OCI-M1 (cell line): ENCODE data around the gene CERK.
"Not testable (repeated sequence)": the region's sequence is repeated elsewhere in the genome, so short reads cannot be mapped to it uniquely, and the experiment has no call there.

ENCODE experiments used
- DNase-seq: peaks from one replicate; lab custom pipeline; 2025; lab: John Stamatoyannopoulos, UW

CERK gene

GRCh38 chr22:46748908-46749675, 11.0 kb upstream of the CERK start:
- DNase-seq, result no peak

GRCh38 chr22:46748206-46748907, 10.3 kb upstream of the CERK start:
- no peak for DNase-seq

GRCh38 chr22:46747646-46748045, 9.6 kb upstream of the CERK start:
- no peak for DNase-seq

GRCh38 chr22:46746620-46747019, 8.6 kb upstream of the CERK start:
- no peak for DNase-seq

GRCh38 chr22:46746192-46746591, 8.1 kb upstream of the CERK start:
- DNase-seq, result no peak

GRCh38 chr22:46744581-46744980, 6.5 kb upstream of the CERK start:
- DNase-seq, result no peak

- no peak for DNase-seq
Observed at GRCh38 chr22:46742576-46743221, 4.6 kb upstream of the CERK start.

GRCh38 chr22:46741974-46742519, 4.0 kb upstream of the CERK start:
- no peak for DNase-seq

GRCh38 chr22:46740910-46741780, 3.1 kb upstream of the CERK start:
- no peak for DNase-seq

GRCh38 chr22:46739094-46739870, 1.2 kb upstream of the CERK start:
- DNase-seq, result peak; percentile 25

- DNase-seq, result no peak
Observed at GRCh38 chr22:46738647-46739093, 618 bp upstream of the CERK start.

GRCh38 chr22:46737105-46737975, 712 bp downstream of the CERK start:
- peak; percentile 54 for DNase-seq

GRCh38 chr22:46736705-46737104, 1.3 kb downstream of the CERK start:
- DNase-seq, result no peak

GRCh38 chr22:46735747-46736608, 2.1 kb downstream of the CERK start:
- DNase-seq, result no peak

- DNase-seq, result peak; percentile 52
Observed at GRCh38 chr22:46734830-46735453, 3.1 kb downstream of the CERK start.

GRCh38 chr22:46734213-46734722, 3.8 kb downstream of the CERK start:
- DNase-seq, result not testable (repeated sequence)

GRCh38 chr22:46732513-46732912, 5.5 kb downstream of the CERK start:
- DNase-seq, result no peak

- DNase-seq, result no peak
Observed at GRCh38 chr22:46732041-46732379, 6.0 kb downstream of the CERK start.
